ENCODE results near the gene THUMPD2. TPM values are rescaled to one million over a fixed set of nuclear protein-coding genes. Genes with fewer than 3 reads are reported as not detected.

Gene THUMPD2, protein sequence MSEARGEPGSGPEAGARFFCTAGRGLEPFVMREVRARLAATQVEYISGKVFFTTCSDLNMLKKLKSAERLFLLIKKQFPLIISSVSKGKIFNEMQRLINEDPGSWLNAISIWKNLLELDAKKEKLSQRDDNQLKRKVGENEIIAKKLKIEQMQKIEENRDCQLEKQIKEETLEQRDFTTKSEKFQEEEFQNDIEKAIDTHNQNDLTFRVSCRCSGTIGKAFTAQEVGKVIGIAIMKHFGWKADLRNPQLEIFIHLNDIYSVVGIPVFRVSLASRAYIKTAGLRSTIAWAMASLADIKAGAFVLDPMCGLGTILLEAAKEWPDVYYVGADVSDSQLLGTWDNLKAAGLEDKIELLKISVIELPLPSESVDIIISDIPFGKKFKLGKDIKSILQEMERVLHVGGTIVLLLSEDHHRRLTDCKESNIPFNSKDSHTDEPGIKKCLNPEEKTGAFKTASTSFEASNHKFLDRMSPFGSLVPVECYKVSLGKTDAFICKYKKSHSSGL
- total RNA-seq: 39.8 TPM

DNA sequence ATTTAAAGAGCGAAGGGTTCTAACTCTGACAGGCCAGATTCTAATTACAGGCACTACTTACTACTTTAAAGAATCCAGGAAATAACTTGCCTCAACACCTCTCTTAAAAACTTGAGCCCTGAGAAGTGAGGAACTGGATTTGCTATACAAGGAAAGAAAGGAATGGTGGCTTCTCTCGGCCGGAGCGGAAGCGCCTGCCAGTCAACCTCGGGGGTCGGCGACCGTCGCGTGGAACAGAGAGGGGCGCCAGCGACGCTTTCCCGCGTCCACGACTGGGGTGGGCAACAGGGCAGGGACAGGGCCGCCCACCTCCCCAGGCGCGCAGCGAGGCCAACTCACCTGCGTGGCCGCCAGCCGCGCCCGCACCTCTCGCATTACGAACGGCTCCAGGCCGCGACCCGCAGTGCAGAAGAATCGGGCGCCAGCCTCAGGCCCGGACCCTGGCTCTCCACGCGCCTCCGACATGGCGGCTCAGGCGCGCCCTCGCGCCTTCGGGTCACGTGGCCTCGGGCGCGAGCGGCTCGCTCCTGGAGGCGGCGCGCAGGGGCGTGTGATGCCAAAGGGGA is at the start of gene THUMPD2:
Gene THUMPD2 (minus strand): TSS at position 484 of the 566 bp plus-strand sequence. CDS start 19 bp downstream, at position 465.

Other genes with a start within 250 kb of the THUMPD2 start
- 19.2 TPM for gene TMEM178A, start 113.3 kb downstream of the THUMPD2 start, total RNA-seq

Data from camera-type eye (tissue), 1 donor.